HepG2 (cell line): ENCODE data around the gene ZKSCAN2. TPM values are rescaled to one million over a fixed set of nuclear protein-coding genes. Genes with fewer than 3 reads are reported as not detected.
A peak's percentile ranks its signal among the peaks of the same experiment; 100 is the strongest.

Experiments used
- ARID3A ChIP-seq: IDR thresholded peaks from 2 replicates; pipeline ENCODE4 v1.6.1; 2012; ENCODE audit warnings: low read depth, low read length, improper control_type of control experiment
- BRCA1 ChIP-seq: sonication (generic); formaldehyde crosslinking; IDR thresholded peaks from 2 replicates; pipeline ENCODE4 v1.4.0; 2020; ENCODE audit warnings: missing genetic modification reagents
- CAMTA2 ChIP-seq: sonication (generic); formaldehyde crosslinking; IDR thresholded peaks from 2 replicates; pipeline ENCODE4 v1.4.0; 2020; ENCODE audit warnings: mild to moderate bottlenecking, missing genetic modification reagents, borderline replicate concordance
- CEBPB ChIP-seq: IDR thresholded peaks from 2 replicates; pipeline ENCODE4 v1.6.1; 2011; ENCODE audit warnings: low read depth, low read length, improper control_type of control experiment, borderline replicate concordance
- FOSL2 ChIP-seq: sonication (generic); formaldehyde crosslinking; IDR thresholded peaks from 2 replicates; pipeline ENCODE4 v1.4.0; 2020; ENCODE audit warnings: missing genetic modification reagents
- GPBP1L1 ChIP-seq: sonication (generic); formaldehyde crosslinking; IDR thresholded peaks from 2 replicates; pipeline ENCODE4 v1.5.0; 2020; ENCODE audit warnings: mild to moderate bottlenecking, missing genetic modification reagents
- HMGA1 ChIP-seq: sonication (generic); formaldehyde crosslinking; conservative IDR thresholded peaks from 2 replicates; pipeline ENCODE4 v1.4.0; 2020; ENCODE audit warnings: missing genetic modification reagents
- MEF2D ChIP-seq: sonication (generic); formaldehyde crosslinking; IDR thresholded peaks from 2 replicates; pipeline ENCODE4 v1.5.1; 2020; ENCODE audit warnings: mild to moderate bottlenecking, missing genetic modification reagents
- NFIC ChIP-seq: IDR thresholded peaks from 2 replicates; pipeline ENCODE4 v1.6.1; 2012; ENCODE audit warnings: mild to moderate bottlenecking, low read length, inconsistent platforms
- NPAS2 ChIP-seq: sonication (generic); formaldehyde crosslinking; IDR thresholded peaks from 2 replicates; pipeline ENCODE4 v1.8.0; 2022; ENCODE audit warnings: mild to moderate bottlenecking, missing genetic modification reagents, borderline replicate concordance
- ONECUT2 ChIP-seq: sonication (generic); formaldehyde crosslinking; IDR thresholded peaks from 2 replicates; pipeline ENCODE4 v1.4.0; 2020; ENCODE audit warnings: missing genetic modification reagents
- RFXANK ChIP-seq: IDR thresholded peaks from 2 replicates; pipeline ENCODE4 v1.6.1; 2016
- RXRB ChIP-seq: IDR thresholded peaks from 2 replicates; pipeline ENCODE4 v1.6.1; 2016; ENCODE audit warnings: borderline replicate concordance, missing genetic modification reagents, missing compliant biosample characterization
- SATB2 ChIP-seq: sonication (generic); formaldehyde crosslinking; IDR thresholded peaks from 2 replicates; pipeline ENCODE4 v1.5.0; 2020; ENCODE audit warnings: missing genetic modification reagents
- TCF7L2 ChIP-seq: IDR thresholded peaks from 2 replicates; pipeline ENCODE4 v1.6.1; 2011; ENCODE audit warnings: mild to moderate bottlenecking, low read depth, low read length, moderate library complexity
- YEATS4 ChIP-seq: sonication (generic); formaldehyde crosslinking; IDR thresholded peaks from 2 replicates; pipeline ENCODE4 v1.4.0; 2020; ENCODE audit warnings: missing genetic modification reagents, borderline replicate concordance
- ZFAT ChIP-seq: sonication (generic); formaldehyde crosslinking; conservative IDR thresholded peaks from 2 replicates; pipeline ENCODE4 v1.8.1; 2023; ENCODE audit warnings: missing genetic modification reagents, inconsistent platforms
- ZNF121 ChIP-seq: sonication (generic); formaldehyde crosslinking; IDR thresholded peaks from 2 replicates; pipeline ENCODE4 v1.5.0; 2020; ENCODE audit warnings: mild to moderate bottlenecking, missing genetic modification reagents
- ZNF224 ChIP-seq: sonication (generic); formaldehyde crosslinking; IDR thresholded peaks from 2 replicates; pipeline ENCODE4 v1.5.0; 2020; ENCODE audit warnings: mild to moderate bottlenecking, missing genetic modification reagents
- ZNF3 ChIP-seq: IDR thresholded peaks from 2 replicates; pipeline ENCODE4 v1.7.0; 2017; ENCODE audit warnings: inconsistent platforms
- ZNF317 ChIP-seq: sonication (generic); formaldehyde crosslinking; IDR thresholded peaks from 2 replicates; pipeline ENCODE4 v1.5.0; 2020; ENCODE audit warnings: mild to moderate bottlenecking, missing genetic modification reagents
- ZNF326 ChIP-seq: sonication (generic); formaldehyde crosslinking; IDR thresholded peaks from 2 replicates; pipeline ENCODE4 v1.4.0; 2020; ENCODE audit warnings: missing genetic modification reagents, borderline replicate concordance
- ZNF33A ChIP-seq: sonication (generic); formaldehyde crosslinking; IDR thresholded peaks from 2 replicates; pipeline ENCODE4 v1.5.1; 2020; ENCODE audit warnings: missing genetic modification reagents, mild to moderate bottlenecking, moderate library complexity, borderline replicate concordance
- ZNF557 ChIP-seq: sonication (generic); formaldehyde crosslinking; IDR thresholded peaks from 2 replicates; pipeline ENCODE4 v1.4.0; 2020; ENCODE audit warnings: missing genetic modification reagents
- ZNF589 ChIP-seq: sonication (generic); formaldehyde crosslinking; conservative IDR thresholded peaks from 2 replicates; pipeline ENCODE4 v1.8.0; 2022; ENCODE audit warnings: mild to moderate bottlenecking, moderate library complexity, missing genetic modification reagents
- ZNF639 ChIP-seq: conservative IDR thresholded peaks from 2 replicates; pipeline ENCODE4 v1.6.1; 2018; ENCODE audit warnings: missing genetic modification reagents
- ZNF770 ChIP-seq: sonication (generic); formaldehyde crosslinking; IDR thresholded peaks from 2 replicates; pipeline ENCODE4 v1.5.0; 2020; ENCODE audit warnings: mild to moderate bottlenecking, missing genetic modification reagents
- polyA plus RNA-seq, 8 experiments: library from polyadenylated mRNA; depleted of rRNA in 3 of 8; stranded (reverse) in 7 of 8; unstranded in 1 of 8; fragments of >200 nt; fragmentation: Illumina TruSeq in 4 of 8; extraction: Trizol in 4 of 8; gene quantifications; 2 replicates each; pipeline versions ENCODE4 v1.2.1 to v1.2.3, GENCODE V29; 2011 to 2016; ENCODE audit warnings: low read depth in 4 of 8, missing spikeins in 1 of 8, mixed read lengths in 1 of 8; ENCODE audit not compliant: insufficient read depth in 1 of 8
- total RNA-seq, 5 experiments: library from RNA; depleted of rRNA; stranded (reverse); fragments of >200 nt; fragmentation: Illumina TruSeq; extraction: Trizol; gene quantifications; 2 replicates each; pipeline ENCODE4 v1.2.3, GENCODE V29; 2016; ENCODE audit warnings: low read depth in 1 of 5

Gene ZKSCAN2
- total and polyA plus RNA-seq, 2 of the 13 experiments (the other 11 are each of a cell fraction or from before 2014, with no cell fraction given): 4.2 to 11.1 TPM

GRCh38 chr16:25189305-25189704 is 68.3 kb downstream of the ZKSCAN2 start (continued):
- TF ChIP-seq SATB2: no peak
- peak; percentile 54; the same call in 1 of the 2 replicates for TF ChIP-seq ARID3A
- no peak for TF ChIP-seq ZNF317 (CRISPR knock-in tag)
- TF ChIP-seq RXRB (CRISPR knock-in tag): 0 out of 2 replicates have a peak, but pooled peaks have one; percentile 18
- no peak for TF ChIP-seq YEATS4 (CRISPR knock-in tag)
- TF ChIP-seq TCF7L2: no peak
- TF ChIP-seq ZNF589 (CRISPR knock-in tag): no peak
- no peak for TF ChIP-seq BRCA1 (CRISPR knock-in tag)
- TF ChIP-seq ONECUT2: peak; percentile 57; the same call in 1 of the 2 replicates
- TF ChIP-seq ZFAT (CRISPR knock-in tag): no peak
- no peak for TF ChIP-seq ZNF224 (CRISPR knock-in tag)
- no peak for TF ChIP-seq ZNF639 (CRISPR knock-in tag)
- no peak for TF ChIP-seq ZNF33A (CRISPR knock-in tag)
- peak; percentile 92 for TF ChIP-seq ZNF121 (CRISPR knock-in tag)
- TF ChIP-seq NFIC: no peak
- no peak for TF ChIP-seq NPAS2 (CRISPR knock-in tag)
- no peak for TF ChIP-seq HMGA1 (CRISPR knock-in tag)
- no peak for TF ChIP-seq MEF2D (CRISPR knock-in tag)
- TF ChIP-seq CEBPB: peak; percentile 92
- no peak for TF ChIP-seq ZNF557 (CRISPR knock-in tag)
- no peak for TF ChIP-seq ZNF326 (CRISPR knock-in tag)
- TF ChIP-seq GPBP1L1: no peak
- TF ChIP-seq ZNF3: peak; percentile 96
- peak; percentile 44; the same call in 1 of the 2 replicates for TF ChIP-seq ZNF770 (CRISPR knock-in tag)
- no peak for TF ChIP-seq RFXANK (CRISPR knock-in tag)
- TF ChIP-seq FOSL2 (CRISPR knock-in tag): peak; percentile 88
- TF ChIP-seq CAMTA2: no peak
